Measurements from ENCODE around the gene DHX34. TPM values are rescaled to one million over a fixed set of nuclear protein-coding genes. Genes with fewer than 3 reads are reported as not detected.
A peak's percentile ranks its signal among the peaks of the same experiment; 100 is the strongest.

DHX34 gene
- total RNA-seq, 1 donor from 2014 or later = 17.7 TPM

- Mint-ChIP-seq H3K9me3 (ENCODE audit: unreplicated experiment) (peaks cover 10% of the 10 kb centered on the region), H3K36me3 (ENCODE audit: low read depth, unreplicated experiment) (peaks cover 24% of the 10 kb centered on the region), H3K27me3 (ENCODE audit: low read depth, unreplicated experiment) (peaks cover 7% of the 10 kb centered on the region), H3K27ac (ENCODE audit: unreplicated experiment) (no peak overlapping the region), H3K4me3 (ENCODE audit: unreplicated experiment) (no peak overlapping the region), H3K4me1 (ENCODE audit: low read depth, unreplicated experiment) (peaks cover 7% of the 10 kb centered on the region)
- no peaks in the 10 kb centered on the region for H3K9me3 ChIP-seq (ENCODE audit: insufficient read depth, low read depth, low read length)
- H3K4me1 ChIP-seq (ENCODE audit: insufficient read depth, low read length) = peaks cover 7% of the 10 kb centered on the region
- peaks cover 3% of the 10 kb centered on the region for H3K27me3 ChIP-seq (ENCODE audit: insufficient read depth, low read length)
- no peak overlapping the region for H3K27ac ChIP-seq (ENCODE audit: low read depth, low read length)
- H3K9ac ChIP-seq (ENCODE audit: low read length) = no peak overlapping the region
- FAIRE-seq = no peak
- TF ChIP-seq EZH2 (IDR thresholded peaks at IDR 0.05; ENCODE audit: insufficient read depth, low read length) = no peak
- TF ChIP-seq, protein P1, sequence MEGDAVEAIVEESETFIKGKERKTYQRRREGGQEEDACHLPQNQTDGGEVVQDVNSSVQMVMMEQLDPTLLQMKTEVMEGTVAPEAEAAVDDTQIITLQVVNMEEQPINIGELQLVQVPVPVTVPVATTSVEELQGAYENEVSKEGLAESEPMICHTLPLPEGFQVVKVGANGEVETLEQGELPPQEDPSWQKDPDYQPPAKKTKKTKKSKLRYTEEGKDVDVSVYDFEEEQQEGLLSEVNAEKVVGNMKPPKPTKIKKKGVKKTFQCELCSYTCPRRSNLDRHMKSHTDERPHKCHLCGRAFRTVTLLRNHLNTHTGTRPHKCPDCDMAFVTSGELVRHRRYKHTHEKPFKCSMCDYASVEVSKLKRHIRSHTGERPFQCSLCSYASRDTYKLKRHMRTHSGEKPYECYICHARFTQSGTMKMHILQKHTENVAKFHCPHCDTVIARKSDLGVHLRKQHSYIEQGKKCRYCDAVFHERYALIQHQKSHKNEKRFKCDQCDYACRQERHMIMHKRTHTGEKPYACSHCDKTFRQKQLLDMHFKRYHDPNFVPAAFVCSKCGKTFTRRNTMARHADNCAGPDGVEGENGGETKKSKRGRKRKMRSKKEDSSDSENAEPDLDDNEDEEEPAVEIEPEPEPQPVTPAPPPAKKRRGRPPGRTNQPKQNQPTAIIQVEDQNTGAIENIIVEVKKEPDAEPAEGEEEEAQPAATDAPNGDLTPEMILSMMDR (IDR thresholded peaks at IDR 0.05; ENCODE audit: insufficient read depth, low read depth, low read length) = no peak
- H3K4me3 ChIP-seq (ENCODE audit: insufficient read depth, low read depth, low read length) = no peak overlapping the region
- DNase-seq (ENCODE audit: low read depth) = no peak
- no peaks in the 10 kb centered on the region for H4K20me1 ChIP-seq (ENCODE audit: insufficient read depth, low read length)
- H3K79me2 ChIP-seq (ENCODE audit: insufficient read depth, low read length) = no peaks in the 10 kb centered on the region
- no peak overlapping the region for H2AFZ ChIP-seq (ENCODE audit: low read depth, low read length)
- H3K4me2 ChIP-seq (ENCODE audit: low read length) = no peak overlapping the region
- no peaks in the 10 kb centered on the region for H3K36me3 ChIP-seq (ENCODE audit: insufficient read depth, low read length)
These were observed 35.3 kb upstream of the DHX34 start for GRCh38 chr19:47313754-47314295.

DNA sequence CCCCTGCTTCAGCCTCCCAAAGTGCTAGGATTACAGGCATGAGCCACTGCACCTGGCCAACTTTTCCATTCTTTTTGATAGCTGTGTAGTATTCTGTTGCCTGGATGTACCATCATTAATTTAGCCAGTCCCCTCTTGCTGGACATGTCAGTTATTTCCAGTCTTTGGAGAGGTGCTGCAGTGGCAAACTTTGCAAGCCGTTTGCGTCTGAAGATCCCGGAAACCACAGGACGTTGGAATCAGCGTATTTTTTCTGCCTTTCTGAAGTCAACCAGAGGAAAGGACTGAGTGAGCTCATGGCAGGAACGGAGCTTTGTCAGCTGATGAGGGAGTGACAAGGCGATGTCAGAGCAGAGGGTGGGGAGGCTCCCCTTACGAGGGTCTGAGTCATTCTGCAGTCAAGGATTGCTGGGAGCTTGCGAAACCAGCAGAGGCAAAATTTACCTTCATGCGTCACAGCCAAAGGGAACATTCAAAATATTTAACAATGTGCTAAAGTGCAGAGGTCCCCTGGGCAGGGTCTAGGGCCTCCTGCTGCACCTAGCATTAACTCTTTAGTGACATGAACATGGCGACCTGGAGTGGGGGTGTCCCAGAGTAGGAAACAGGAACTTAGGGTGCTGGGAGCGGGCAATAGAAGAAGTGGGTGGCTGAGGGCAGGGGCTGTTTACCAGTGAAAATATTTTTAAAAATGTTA, 33.8 kb upstream of the DHX34 start:
- DNase-seq (ENCODE audit: low read depth) = peak; percentile 83
- Mint-ChIP-seq H3K4me3 (ENCODE audit: unreplicated experiment) (peak overlapping the region; percentile 5), H3K9me3 (ENCODE audit: unreplicated experiment) (peaks cover 10% of the 10 kb centered on the region), H3K27me3 (ENCODE audit: low read depth, unreplicated experiment) (peaks cover 3% of the 10 kb centered on the region), H3K4me1 (ENCODE audit: low read depth, unreplicated experiment) (peaks cover 7% of the 10 kb centered on the region), H3K36me3 (ENCODE audit: low read depth, unreplicated experiment) (peaks cover 20% of the 10 kb centered on the region), H3K27ac (ENCODE audit: unreplicated experiment) (peak overlapping the region; percentile 66)
- Histone ChIP-seq H3K36me3 (ENCODE audit: insufficient read depth, low read length) (no peaks in the 10 kb centered on the region), H3K79me2 (ENCODE audit: insufficient read depth, low read length) (no peaks in the 10 kb centered on the region), H3K4me2 (ENCODE audit: low read length) (peak overlapping the region; percentile 49), H3K27me3 (ENCODE audit: insufficient read depth, low read length) (peaks cover 3% of the 10 kb centered on the region), H3K9ac (ENCODE audit: low read length) (no peak overlapping the region), H3K27ac (ENCODE audit: low read depth, low read length) (peak overlapping the region; percentile 8), H3K9me3 (ENCODE audit: insufficient read depth, low read depth, low read length) (no peaks in the 10 kb centered on the region), H4K20me1 (ENCODE audit: insufficient read depth, low read length) (no peaks in the 10 kb centered on the region), H3K4me3 (ENCODE audit: insufficient read depth, low read depth, low read length) (no peak overlapping the region), H3K4me1 (ENCODE audit: insufficient read depth, low read length) (peaks cover 7% of the 10 kb centered on the region), H2AFZ (ENCODE audit: low read depth, low read length) (no peak overlapping the region)
- FAIRE-seq = no peak
- no peak for TF ChIP-seq EZH2 (IDR thresholded peaks at IDR 0.05; ENCODE audit: insufficient read depth, low read length)
- TF ChIP-seq, protein P1 (IDR thresholded peaks at IDR 0.05; ENCODE audit: insufficient read depth, low read depth, low read length) = no peak

- no peak for TF ChIP-seq EZH2 (IDR thresholded peaks at IDR 0.05; ENCODE audit: insufficient read depth, low read length)
- TF ChIP-seq, protein P1 (IDR thresholded peaks at IDR 0.05; ENCODE audit: insufficient read depth, low read depth, low read length) = no peak
- Histone ChIP-seq H3K27me3 (ENCODE audit: insufficient read depth, low read length) (peaks cover under 1% of the 10 kb centered on the region), H3K9me3 (ENCODE audit: insufficient read depth, low read depth, low read length) (no peaks in the 10 kb centered on the region), H3K4me3 (ENCODE audit: insufficient read depth, low read depth, low read length) (no peak overlapping the region), H3K4me1 (ENCODE audit: insufficient read depth, low read length) (peaks cover 7% of the 10 kb centered on the region), H3K9ac (ENCODE audit: low read length) (no peak overlapping the region), H3K79me2 (ENCODE audit: insufficient read depth, low read length) (no peaks in the 10 kb centered on the region), H4K20me1 (ENCODE audit: insufficient read depth, low read length) (no peaks in the 10 kb centered on the region), H3K4me2 (ENCODE audit: low read length) (no peak overlapping the region), H2AFZ (ENCODE audit: low read depth, low read length) (no peak overlapping the region), H3K27ac (ENCODE audit: low read depth, low read length) (no peak overlapping the region), H3K36me3 (ENCODE audit: insufficient read depth, low read length) (no peaks in the 10 kb centered on the region)
- Mint-ChIP-seq H3K4me3 (ENCODE audit: unreplicated experiment) (no peak overlapping the region), H3K27me3 (ENCODE audit: low read depth, unreplicated experiment) (peaks cover 5% of the 10 kb centered on the region), H3K9me3 (ENCODE audit: unreplicated experiment) (peaks cover 11% of the 10 kb centered on the region), H3K27ac (ENCODE audit: unreplicated experiment) (no peak overlapping the region), H3K4me1 (ENCODE audit: low read depth, unreplicated experiment) (peaks cover 7% of the 10 kb centered on the region), H3K36me3 (ENCODE audit: low read depth, unreplicated experiment) (peaks cover 19% of the 10 kb centered on the region)
- DNase-seq (ENCODE audit: low read depth) = no peak
- FAIRE-seq = no peak
These were observed 32.6 kb upstream of the DHX34 start for GRCh38 chr19:47316513-47316912.
